Frontal cortex (tissue), 4 donors: ENCODE data around the gene MPST. TPM values are rescaled to one million over a fixed set of nuclear protein-coding genes. Genes with fewer than 3 reads are reported as not detected.
"Not testable (repeated sequence)": the region's sequence is repeated elsewhere in the genome, so short reads cannot be mapped to it uniquely, and the experiment has no call there.

Experiments used
- DNase-seq, 2 donors: peaks; one replicate each; pipeline ENCODE4 v3.0.0; 2012; ENCODE audit warnings: low spot score in 2 of 2
- FAIRE-seq: peaks from 2 replicates; lab custom pipeline; 2012; peaks lifted over from hg19 to GRCh38; lab: Jason Lieb, UNC
- total RNA-seq: library from RNA; depleted of rRNA; stranded (reverse); fragments of >200 nt; gene quantifications from one replicate; pipeline ENCODE4 v1.2.3, GENCODE V29; 2014
- donor health status: control.
- donor health status: control.
- donor health status: control.

Gene MPST
- total RNA-seq, 1 donor from 2014 or later: 22.0 TPM

DNA sequence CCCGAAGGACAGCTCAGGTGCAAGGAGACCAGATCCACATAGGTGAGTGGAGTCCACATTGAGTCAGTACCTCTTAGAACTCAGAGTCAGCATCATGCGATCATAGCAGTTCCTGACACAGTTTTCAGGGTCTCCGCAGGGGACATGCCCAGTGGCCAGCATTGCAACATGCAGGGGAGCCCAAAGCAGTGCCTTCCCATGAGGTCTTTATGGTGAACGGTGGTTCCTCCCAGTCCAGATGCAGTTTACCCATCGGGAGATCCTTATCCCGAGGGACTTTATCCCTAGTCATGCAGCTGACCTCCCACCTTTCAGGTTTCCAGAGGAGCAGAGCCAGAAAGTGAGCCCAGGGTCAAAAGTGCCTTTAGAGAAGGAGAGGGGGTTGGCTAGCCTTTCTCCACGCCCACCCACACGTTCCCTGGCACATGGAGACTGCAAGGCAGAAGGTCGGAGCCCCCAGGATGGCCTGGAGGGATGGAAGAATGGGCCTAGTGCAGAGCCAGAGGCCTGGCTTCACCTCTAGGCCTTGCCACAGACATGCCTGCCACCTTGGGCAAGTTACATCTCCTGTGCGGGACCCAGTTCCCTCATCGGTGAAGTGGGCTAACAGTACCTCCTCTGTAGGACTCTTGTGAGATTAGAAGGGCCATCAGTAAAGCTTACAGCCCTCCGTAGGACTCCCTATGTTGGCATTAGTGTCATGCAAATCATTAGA is 38.4 kb downstream of the MPST start:
- FAIRE-seq (no peak), DNase-seq (no peak)

DNA sequence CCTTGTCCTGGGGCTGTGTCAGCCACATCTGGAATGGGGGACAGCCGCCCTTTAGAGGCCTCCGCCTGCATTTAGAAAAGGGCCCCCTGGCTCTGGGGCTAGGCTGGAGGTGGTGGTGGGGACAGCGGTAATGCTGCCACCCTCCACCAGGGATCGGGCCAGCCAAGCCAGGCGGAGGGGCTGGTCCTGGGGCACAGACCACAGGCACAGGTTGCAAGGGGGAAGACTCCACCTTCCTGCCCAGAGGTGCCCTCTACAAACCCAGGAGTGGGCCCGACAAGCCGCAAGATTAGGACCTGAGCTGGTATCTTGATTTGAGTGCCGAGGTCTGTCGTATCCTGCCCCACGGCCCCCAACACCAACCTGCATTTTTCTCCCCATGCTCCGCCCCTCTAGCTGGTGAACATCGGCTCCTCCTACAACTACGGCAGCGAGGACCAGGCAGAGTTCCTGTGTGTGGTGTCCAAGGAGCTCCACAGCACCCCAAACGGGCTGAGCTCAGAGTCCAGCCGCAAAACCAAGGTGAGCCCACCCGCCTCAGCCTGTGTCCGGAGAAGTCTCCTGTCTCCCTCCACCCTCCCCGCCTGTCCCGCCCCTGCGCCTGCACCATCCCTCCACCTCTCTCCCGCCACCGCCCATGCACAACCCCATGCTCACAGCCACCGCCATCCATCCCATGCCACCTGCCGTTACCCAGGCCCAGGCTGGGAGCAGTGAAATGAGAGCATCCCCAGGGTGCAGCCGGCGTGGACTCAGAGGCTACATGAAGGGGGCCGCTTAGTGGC is 39.6 kb downstream of the MPST start:
- DNase-seq (no peak), FAIRE-seq (no peak)

DNA sequence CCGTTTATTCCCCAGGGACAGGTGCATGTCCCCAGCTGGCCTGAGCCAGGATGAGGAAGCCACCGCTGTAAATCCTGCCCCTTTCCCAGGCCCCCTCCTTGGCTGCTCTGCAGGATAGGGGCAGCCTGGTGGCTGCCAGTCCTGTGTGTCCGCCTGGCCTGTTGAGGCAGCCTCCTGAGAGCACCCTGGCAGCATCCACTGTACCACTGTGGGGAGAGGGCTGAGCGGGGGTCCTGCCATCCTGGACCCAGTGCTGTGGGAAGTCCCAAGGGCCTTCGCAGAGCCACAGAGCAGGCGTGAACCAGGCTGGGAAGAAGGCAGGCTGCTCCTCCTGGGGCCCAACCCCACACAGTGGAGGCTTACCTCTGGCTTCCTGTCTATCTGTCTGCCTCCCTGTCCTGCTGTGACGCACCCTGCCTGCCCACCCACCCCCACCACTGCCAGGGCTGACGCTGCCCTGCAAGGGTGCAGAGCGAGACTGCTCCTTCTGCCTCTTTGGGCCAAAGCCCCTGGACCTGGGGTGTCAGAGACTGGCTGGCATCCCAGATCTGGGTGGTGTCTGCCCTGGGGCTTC is 40.4 kb downstream of the MPST start:
- FAIRE-seq: no peak
- DNase-seq: no peak

DNA sequence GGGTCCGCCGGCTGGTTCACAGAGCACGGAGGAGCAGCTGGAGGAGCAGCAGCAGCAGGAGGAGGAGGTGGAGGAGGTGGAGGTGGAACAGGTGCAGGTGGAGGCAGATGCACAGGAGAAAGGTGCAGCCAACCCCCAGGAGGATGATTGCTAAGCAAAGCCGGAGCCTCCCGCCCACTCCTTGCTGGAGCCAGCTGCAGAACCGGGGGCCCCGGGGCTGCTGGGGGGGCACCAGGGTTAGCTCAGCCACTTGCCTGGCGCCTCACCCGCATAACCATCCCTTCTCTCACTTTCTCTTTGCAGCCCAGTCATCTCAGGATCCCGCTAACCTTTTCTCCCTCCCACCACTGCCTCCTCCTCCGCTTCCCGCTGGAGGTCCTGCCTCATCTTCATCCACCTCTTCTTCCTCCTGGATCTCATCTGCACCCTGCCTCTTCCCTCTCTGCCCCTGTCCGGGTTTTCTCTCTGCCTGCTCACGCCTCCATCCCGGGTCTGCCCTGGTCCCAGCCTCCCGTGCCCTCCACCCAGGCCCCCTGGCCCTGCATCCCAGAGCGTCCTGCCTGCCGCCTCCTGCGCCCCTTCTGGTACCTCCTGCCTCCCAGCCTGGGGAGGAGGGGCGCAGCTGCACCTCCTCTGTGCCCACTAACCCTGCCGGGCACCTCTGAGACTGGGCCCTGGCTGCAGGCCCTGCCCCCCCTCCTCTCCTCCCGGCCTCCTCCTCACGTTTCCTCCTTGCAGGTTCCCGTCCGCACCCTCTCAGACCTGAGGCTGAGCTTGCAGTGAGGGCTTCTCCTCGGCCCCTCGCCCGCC is 41.5 kb downstream of the MPST start:
- FAIRE-seq: no peak
- DNase-seq: no peak

DNA sequence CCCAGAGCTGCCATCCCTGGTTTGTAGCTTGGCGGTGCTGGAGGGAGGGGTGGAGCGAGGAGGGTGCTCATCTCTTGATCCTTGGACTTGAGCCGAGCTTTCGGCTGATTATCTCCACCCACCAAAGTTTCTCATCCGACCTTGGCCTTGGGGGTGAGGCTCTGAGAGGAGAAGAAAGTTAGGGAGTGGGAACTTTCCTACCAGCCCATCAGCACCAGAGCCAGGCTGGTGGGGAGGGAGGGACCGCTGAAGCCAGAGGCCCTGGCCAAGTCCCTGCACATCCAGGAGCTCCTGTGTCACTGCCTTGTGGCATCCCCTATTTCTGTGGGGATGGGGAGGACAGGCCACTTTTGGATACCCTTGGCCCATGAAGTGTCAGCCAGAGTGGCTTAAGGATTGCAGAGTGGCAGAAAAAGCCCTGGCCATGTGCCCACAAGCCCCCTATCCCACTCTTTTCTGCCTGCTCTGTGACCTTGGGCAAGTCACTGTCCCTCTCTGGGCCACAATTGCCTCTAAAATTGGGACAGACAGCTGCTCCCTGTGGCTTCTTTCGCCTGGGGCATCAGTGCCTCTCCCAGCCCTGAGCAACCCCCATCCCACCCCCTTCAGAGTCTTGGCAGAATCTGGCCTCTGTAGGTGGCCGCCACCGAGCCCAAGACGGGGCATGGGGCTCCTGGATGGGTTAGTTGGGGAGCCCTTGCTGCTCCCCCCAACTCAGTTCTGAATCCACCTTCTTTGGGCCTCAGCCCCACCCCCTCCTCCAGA is 42.3 kb downstream of the MPST start:
- FAIRE-seq (no peak), DNase-seq (no peak)

DNA sequence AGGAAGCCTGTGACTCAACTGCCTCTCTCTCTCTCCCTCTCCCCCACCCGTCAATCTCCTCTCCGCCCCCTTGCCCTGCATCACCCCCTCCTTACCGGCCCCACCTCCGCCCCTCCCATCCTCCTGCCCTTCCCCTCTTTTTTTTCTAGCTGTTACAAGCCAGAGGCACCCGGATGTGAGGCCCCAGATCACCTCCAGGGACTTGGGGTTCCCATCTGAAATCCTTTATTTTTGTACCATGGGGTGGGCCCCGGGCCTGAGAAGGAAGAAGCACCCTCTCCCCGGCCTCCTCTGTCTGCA is 42.8 kb downstream of the MPST start:
- no peak for FAIRE-seq
- DNase-seq: no peak

DNA sequence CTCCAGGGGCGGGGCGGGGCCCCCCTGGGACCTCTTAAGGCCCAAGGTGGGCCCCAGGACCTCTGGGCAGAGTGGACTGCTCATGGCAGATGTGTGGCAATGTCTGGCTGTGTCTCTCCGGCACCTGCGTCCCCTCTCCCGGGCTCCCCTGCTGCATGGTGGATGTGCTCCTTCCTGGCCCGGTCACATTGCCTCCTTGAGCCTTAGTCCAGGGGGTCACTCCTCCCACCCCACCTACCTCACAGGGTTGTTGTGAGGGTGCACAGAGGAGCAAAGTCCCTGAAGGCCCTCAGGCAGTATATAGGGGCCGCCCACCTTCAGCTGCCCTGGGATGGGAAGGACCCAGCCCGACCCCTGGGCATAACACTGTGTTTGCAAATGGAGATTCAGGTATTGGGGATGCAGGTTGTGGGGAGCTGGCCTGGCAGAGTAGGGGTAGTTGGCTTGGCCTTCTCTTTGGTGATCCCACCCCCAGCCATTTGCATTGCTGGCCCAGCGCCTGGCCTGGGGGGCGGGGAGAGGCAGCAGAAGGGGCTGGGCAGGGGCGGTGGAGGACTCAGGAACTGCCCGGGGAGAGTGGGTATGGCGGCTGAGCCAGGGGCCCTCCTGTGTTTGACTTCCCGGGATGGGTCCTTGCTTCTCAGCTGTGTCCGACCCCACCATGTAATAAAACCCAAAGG is 43.3 kb downstream of the MPST start:
- FAIRE-seq (no peak), DNase-seq (no peak)

DNA sequence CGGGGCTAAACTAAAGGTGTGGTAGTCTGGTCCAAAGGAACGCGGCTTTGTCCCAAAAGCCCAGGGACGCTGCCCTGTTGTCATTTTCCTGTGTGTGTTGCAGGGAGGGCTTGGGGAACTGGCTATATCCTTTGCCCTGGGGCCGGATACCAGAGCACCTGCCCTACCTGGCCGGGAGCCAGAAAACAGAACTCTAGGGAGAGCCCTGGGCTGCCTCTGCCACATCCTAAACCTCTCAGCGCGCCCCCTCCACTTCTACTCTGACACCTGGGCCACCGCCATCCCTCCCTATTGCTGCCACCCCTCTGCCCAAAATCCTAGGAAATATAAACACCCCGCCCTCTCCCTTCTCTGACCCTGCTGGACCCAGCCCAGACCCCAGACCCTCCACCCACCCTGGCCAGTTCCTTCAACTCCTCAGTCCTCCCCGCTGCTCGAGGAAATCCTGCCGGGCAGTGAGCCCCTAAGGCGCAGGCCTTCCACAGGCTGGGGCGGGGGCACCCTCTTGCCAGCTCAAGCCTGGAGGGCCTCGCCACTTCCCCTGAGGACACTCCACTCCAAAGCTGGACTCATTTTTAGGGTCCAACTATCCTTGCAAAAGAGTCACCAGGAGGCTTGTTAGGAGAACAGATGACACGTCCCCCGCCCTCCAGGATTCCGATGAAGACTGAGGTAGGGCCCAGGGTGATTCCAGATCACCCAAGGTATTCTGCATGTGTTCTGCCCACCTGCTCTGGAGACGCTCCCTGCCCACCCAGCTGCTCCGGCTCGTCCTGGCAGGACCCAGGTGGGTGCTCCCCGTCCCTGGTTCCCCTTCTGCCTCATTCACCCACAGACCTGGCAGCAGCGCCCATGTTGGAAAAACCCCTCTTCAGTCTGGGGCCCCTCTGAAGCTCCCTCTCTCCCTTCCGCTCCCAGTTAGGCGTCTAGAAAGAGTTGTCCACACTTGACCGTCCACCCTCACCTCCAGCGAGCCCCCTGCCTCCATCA is 44.2 kb downstream of the MPST start:
- FAIRE-seq (no peak), DNase-seq (no peak)

DNA sequence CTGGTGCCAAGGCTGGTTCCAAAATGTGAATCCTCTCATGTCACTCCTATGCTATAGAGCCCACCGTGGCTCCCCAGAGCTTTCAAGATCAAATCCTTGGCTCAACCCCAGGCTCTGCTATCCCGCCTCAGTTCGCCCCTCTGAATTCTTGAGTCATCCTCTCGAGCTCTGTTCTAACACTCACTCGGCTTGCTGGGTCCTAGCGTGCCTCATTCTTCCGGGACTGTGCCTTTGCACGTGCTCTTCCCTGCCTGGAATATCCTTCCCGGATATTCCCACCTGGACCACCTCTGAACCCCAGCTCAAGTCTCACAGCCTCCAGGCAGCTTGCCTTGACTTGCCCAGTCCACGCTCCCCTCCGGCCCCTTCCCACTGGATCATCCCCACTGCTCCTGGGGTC is 45.0 kb downstream of the MPST start:
- DNase-seq: no peak
- FAIRE-seq: no peak

DNA sequence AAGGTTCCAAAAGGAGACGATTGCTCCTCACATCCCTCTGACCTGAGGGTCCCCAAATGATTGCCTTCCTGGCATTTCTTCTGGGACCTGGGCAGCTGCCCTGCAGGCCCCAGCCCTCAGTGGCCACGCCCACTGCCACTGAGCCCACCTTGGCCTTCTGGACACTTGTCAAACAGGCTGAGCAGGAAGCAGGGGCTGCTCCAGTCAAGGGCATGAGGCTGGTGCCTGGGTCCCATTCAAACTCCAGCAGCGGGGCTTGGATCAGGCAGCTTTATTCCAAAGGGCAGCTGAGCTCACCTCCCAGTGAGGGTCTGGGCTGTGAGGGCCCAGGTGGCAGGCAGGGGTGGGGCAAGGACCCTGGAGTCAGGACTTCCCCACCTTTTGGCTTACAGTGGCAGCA is 45.6 kb downstream of the MPST start:
- FAIRE-seq (no peak), DNase-seq (no peak)

DNA sequence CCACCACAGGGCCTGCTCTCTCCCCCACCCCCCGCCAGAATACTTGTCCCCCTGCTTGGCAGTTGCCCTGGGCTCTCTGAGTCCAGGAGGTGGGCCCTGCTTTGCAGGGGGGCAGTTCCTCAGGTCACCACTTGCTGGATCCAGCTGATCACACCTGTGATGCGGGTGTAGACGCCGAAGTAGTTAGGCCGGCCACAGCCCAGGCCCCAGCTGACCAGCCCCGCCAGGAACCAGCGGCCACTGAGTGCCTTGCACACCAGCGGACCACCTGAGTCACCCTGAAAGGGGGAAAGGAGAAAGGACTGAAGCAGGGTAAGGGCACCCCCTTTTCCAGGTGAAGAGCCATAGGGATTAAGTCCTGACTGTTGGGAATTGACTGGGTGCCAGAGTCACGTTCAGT is 46.4 kb downstream of the MPST start:
- DNase-seq: no peak
- FAIRE-seq: no peak

DNA sequence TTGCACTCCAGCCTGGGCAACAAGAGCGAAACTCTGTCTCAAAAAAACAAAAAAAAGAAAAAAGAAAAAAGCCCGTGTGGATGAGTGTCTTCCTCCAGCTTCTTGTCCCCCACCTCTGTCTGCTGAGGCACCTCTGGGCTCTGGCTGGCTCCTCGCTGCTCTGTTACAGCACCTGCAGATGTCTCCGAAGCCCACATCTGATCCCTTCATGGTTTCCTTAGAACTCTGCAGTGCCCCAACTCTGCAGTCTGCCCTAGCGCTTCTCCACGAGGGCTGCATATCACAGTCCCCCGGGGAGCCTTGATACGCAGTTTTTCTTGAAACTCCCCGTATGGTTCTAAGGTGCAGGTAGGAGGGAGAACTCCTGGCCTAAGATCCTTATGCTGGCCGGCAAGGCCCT is 47.9 kb downstream of the MPST start:
- FAIRE-seq (no peak), DNase-seq (no peak)

DNA sequence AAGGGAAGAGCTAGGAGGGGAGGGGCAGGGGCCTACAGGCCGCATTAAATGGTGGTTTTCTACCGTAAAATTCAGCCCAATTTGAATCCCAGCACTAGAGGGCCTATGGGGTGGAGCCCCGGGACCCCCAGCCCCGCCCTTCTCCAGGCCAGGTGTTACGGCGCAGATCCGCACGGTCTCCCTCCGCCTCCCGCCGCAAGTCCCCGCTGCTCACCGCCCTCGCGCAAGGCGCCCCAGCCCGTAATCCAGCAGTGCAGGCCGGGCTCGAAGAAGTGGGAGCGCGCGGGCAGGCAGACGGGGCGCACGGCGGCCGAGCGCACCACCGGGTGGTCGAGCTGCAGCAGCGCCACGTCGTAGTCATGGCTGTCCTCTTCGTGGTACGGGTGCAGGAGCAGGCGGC is 49.3 kb downstream of the MPST start:
- FAIRE-seq: no peak
- DNase-seq: no peak

DNA sequence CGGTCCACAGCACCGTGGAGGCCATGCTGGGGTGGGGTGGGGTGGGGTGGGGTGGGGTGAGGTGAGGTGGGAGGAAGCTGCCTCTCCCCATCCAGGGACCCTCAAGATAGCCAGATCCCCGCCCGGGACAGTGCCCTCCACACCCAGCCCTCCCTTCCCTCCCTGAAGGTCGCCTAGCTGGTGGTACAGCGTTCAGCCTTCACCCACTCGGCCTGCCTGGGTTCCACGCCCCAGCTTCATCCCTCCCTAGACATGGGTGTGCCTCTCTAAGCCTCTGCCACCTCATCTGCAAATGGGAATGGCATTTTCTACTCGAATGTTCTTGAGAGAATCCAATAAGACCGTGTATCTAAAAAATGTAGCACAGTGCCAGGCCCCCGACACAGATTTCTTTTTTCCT is 49.8 kb downstream of the MPST start:
- FAIRE-seq (no peak), DNase-seq (no peak)

DNA sequence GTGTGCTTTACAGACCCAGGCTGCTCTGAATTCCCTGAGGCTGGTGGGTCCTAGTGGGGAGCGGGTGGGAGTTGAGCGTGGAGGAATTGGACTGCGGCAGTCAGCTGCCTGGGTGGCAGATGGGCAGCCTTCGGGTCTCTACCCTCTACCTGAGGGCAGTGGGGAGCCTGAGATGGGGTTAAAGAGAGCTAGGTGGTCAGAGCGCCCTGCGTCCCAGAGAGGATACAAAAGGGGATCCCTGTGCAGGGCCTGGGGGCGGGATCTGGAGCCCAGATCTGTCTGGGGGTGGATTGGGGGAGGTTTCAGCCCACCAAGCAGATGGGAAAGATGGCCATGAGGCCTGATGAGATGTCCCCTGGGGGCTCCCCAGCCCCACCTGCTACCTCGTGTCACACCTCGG is 50.2 kb downstream of the MPST start:
- FAIRE-seq: no peak
- DNase-seq: no peak

DNA sequence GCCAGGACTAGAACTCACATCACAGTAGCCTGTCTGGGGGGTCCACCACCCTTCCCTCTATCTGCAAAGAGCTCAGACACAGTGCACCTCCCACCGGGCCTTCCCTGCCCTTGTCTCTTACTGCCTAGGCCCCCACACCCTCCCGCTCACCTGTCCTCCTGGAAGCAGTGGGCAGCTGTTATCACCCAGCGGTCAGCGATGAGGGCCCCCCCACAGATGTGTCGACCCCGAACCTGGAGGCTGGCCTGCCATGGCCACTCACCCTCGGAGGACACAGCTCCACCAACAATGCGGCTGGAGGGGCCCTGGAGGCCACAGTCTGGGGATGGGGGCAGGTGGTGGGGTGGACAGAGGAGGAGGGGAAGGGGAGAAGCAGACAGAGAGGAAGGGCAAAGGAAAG is 50.8 kb downstream of the MPST start:
- no peak for DNase-seq
- FAIRE-seq: no peak

DNA sequence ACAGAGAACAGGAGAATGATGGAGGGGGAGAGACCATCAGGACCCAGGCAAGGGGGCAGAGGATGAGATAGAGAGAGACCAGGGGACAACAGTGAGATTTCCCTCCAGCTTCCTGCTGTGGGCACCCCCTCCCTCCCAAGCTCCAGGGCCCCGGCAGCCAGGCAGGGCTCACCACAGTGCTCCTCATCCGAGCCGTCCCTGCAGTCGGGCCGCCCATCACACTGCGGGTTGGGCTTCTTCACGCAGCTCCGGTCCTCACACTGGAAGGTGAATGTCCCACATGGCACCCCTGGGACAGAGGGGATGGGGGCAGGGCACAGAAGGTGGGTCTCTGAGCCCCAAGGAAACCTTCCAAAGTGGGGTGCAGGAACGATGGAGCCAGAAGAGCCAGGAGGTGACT is 51.2 kb downstream of the MPST start:
- DNase-seq: no peak
- FAIRE-seq: no peak

DNA sequence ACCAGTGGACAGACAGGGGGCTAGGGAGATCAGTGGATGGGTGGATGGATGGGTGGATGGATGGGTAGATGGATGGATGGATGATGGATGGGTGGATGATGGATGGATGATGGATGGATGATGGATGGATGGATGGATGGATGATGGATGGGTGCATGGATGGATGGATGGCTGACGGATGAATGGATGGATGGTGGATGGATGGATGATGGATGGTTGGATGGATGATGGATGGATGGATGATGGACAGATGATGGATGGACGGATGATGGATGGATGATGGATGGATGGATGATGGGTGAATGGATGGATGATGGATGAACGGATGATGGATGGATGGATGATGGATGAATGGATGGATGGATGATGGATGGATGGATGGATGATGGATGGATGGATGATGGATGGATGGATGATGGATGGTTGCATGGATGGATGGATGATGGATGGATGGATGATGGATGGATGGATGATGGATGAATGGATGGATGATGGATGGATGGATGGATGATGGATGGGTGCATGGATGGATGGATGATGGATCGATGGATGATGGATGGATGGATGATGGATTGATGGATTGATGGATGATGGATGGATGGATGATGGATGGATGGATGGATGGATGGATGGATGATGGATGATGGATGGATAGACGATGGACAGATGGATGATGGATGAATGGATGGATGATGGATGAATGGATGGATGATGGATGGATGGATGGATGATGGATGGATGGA is 52.5 kb downstream of the MPST start:
- DNase-seq, FAIRE-seq: not testable (repeated sequence)
